SK-N-DZ (cell line): ENCODE measurements around the gene NDUFS6.

ENCODE experiments used
- DNase-seq: peaks from one replicate; pipeline ENCODE4 v3.0.0-alpha.2; 2015; ENCODE audit warnings: low spot score

Gene NDUFS6

DNA sequence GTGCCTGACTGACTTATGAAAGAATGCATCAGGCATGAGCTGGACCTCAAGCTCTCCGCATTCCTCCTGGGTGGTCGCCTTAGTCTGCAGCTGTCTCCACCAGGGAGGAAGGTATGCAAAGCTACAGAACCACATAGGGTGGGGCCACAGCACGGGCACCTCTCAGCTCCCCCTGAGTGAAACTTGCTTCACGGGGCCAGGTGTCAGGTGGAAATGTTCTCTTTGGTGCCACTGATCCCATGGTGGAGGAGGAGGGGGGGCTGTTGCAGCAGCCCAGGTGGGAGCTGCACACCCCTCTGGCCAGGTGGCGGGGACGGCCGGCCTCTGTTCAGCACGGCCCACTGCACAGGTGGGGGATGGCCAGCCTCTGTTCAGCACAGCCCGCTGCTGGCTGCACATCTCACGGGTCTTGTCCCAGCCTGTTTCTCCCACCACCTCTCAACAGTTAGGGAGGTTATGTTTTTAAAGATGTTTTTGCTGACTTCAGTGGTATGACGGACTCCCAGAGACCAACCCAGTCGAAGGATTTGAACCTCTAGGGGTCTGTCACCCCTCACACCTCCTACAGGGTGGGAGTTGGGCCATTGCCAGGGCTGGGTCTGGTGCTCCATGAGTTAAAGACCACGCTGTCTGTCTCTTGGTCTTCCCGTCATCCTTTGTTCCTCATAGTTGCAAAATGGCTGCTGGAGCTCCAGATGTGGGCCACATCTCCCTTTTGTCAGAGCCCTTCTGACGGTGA lies 35.9 kb upstream of the NDUFS6 start:
- no peak for DNase-seq

- no peak for DNase-seq
Measured at GRCh38 chr5:1765880-1766235, 35.3 kb upstream of the NDUFS6 start.

GRCh38 chr5:1767524-1768282 lies 33.5 kb upstream of the NDUFS6 start:
- no peak for DNase-seq

DNA sequence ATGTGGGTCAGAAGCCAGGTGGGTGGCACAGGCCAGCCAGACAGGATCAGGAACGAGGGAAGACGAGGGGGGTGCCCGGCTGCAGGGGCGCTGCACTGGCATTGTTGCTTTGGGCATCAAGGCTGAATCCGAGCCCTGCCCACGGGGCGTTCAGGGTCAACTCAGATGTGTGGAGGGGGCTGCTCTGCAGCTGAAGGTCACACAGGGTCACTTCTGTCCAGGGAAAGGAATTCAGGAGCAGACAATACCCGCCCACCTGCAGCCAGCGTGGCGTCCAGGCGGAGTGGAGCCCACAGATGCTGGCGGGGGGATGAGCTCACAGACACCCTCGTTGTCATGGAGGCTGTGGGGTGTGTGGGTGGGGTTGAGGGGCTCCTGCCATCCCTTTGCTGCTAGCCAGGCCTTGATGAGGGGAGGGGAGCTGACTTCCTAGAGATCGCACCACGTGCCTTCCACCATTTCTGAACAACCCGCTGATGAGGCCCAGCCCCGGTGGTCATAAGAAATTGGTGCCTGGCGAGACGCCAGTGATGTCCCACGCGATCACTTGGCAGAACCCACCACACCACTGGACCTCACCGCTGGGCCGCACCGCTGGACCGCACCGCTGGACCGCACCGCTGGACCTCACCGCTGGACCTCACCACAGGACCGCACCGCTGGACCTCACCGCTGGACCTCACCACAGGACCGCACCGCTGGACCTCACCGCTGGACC lies 32.8 kb upstream of the NDUFS6 start:
- DNase-seq, result no peak

DNA sequence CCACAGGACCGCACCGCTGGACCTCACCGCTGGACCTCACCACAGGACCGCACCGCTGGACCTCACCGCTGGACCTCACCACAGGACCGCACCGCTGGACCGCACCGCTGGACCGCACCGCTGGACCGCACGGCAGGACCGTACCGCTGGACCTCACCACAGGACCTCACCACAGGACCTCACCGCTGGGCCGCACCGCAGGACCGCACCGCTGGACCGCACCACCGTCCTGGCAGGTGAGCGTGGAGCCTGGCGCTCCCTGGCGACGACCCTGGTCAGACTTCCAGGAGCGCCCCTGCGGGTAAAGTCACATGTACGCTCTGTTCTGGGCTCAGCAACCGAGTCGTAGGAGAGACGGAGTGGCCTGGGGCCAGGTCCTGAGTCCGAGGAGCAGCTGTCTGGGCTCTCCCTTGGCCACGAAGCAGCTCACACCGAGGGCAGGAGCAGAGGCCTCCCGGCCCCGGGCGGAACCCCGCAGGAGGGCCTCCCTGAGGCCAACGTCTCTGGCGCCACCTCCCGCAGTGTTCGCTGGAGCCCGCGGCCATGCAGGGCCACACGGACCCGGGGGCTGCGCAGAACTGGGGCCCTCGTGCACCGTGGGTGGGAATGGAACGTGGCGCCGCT lies 32.1 kb upstream of the NDUFS6 start:
- DNase-seq, result no peak

DNA sequence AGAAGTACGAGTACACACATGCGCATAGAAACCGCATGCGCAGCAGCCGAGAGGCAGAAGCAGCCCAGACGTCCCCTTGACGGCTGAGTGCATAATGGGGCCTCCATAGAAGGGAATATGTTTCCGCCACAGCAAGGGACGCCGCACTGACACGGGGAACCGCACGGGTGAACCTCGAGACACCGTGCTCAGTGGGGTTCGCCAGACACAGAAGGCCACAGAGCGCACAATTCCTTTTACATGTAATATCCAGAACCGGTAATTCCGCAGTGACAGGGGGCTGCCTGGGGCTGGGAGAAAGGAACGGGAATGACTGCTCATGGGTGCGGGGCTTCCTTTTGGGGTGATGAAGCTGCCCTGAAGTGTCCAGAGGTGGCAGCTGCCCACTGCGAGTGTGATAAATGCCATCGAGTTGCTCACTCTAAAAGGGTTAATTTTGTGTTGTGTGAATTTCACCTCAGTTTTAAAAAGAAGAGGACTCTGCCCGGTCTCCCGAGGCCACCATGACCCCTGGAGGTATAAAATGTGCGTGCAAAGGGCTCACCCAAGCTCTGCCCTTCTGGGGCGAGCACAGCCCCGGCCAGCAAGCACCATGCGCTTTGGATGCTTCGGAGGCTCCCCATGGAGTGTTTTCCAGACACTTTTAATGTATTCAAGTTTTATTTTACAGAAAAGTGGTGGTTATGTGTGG lies 31.3 kb upstream of the NDUFS6 start:
- DNase-seq, result no peak

GRCh38 chr5:1770443-1770802 lies 30.8 kb upstream of the NDUFS6 start:
- no peak for DNase-seq

DNA sequence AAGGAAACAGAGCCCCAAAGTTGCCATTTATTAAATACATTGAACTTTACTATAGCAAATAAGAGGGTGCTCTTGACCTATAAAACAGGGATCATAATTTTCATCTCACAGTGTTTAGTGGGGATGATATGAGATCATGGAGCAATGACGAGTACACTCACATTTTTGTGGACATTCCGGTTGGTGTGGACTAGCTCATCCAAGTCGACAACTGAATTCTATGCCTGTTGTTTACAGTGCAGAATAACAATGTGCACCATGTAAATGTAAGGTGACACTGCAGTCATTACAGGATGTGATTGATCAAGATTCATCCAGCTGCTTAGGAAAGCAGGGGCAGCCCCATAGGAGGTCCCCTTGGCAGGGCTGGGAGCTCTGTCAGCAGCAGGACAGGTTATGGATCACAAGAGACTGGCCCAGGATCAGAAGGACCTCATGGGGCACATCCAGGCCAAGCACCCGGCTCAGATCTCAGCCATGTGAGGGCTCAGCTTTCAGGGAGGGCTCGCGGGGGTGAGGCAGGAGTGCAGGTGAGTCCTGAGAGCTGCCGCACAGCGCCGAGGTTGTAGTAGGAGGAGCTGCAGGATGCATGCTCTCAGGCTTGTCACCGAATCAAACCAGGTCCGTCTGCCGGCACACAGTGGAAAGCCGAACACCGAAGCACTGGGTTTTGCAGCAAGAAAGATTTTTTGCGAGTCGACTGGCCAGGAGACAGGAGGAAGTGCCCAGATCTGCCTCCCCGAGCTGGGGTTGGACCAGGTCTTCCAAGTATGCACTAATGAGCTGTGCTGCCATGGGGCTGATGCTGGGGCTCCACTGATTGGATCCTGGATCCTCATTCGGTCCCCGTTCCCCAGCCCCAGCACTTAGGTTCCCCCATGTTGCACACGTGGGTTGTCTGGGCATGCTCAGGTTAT lies 29.8 kb upstream of the NDUFS6 start:
- DNase-seq, result no peak

DNA sequence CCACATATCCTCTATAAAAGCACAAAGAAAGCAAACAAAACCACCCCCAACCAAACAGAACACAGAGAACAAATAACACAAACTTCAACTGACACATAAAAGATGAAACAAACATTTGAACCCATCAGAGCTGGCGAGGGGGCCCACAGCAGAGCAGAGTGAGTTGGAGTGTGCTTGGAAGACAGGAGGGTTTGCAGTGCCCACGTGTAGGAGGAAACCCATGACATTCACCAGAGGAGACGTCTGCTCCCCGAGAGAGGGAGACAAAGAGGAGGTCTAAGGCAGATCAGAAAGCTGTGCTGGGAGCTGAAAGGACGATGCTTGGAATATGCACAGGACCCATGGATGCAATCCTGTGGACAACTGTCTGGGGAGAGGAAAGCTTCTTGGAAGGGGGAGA lies 28.6 kb upstream of the NDUFS6 start:
- DNase-seq, result peak; percentile 62

DNA sequence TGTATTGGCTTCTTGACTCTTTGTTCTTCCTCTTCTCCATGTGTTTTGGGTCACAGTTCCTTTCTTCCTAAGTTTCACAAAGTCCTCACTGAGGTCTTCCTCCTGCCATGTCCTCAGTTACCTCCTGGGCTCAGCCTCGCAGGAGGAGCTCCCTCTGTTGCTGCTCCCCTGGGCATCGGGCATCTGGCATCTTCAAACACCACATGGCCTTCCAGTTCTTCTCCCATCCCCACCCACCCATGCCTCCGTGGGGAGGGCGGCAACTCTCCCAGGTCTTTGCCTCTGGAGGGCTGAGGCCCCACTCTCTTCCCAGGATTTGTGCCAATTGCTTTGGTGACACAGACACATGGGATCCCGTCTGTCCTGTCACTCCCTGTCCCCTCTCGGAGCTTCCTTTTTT lies 24.4 kb upstream of the NDUFS6 start:
- DNase-seq, result no peak

GRCh38 chr5:1777281-1778137 lies 23.7 kb upstream of the NDUFS6 start:
- DNase-seq, result no peak

DNA sequence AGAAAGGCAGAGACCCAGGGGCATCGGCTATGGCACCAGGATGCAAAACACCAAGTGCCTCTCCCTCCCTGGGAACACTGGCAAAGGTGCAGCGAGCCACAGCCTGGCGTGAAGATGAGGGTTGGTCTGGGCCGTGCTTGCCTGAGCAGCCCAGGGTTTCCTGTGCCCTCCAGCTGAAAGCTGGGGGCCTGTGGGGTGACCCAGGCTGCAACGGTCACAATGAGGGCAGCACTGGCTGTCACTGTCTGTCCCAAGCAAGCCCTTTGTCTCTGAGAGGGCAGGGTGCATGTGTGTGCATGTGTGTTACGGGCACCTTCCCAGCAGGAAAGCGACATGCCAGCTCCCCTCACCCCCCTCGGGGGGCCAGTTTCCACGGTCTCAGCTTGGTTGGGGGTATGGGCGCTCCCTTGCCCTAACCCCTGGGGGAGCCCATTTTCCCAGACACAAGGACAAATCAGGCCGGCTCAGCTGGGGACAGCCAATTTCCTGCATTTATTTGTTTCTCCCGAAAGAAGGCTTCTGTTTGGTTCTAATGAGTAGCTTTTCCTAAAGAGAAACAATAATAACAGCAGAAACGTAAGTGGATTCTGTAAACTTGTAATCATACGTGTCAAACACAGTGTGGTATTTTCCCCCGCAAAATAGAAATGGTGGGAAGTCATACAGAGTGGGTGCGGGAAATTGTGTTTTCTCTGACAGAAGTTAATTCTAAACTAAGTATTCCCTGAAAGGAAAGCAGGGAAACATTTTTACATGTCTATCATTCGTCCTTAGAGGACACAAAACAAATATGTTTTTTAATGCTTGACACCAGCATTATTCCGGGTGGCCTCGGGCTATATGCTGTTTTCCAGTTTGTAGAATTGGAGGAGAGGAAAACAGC lies 22.8 kb upstream of the NDUFS6 start:
- DNase-seq, result no peak

GRCh38 chr5:1779021-1779680 lies 22.1 kb upstream of the NDUFS6 start:
- DNase-seq, result no peak

GRCh38 chr5:1779782-1780613 lies 21.2 kb upstream of the NDUFS6 start:
- DNase-seq, result no peak

DNA sequence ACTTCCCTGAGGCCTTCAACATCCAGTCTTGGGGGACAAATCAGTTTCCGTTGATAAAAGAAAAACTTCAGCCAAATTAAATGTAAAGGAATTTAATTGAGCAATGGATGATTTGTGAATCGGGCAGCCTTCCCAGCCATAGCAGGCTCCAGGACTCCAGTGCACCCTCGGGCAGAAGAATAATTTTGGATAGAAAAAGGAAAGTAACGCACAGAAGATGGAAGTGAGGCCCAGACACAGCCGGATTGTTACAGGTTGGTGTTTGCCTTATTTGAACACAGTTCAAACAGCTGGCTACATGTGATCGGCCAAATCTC lies 20.6 kb upstream of the NDUFS6 start:
- no peak for DNase-seq

DNA sequence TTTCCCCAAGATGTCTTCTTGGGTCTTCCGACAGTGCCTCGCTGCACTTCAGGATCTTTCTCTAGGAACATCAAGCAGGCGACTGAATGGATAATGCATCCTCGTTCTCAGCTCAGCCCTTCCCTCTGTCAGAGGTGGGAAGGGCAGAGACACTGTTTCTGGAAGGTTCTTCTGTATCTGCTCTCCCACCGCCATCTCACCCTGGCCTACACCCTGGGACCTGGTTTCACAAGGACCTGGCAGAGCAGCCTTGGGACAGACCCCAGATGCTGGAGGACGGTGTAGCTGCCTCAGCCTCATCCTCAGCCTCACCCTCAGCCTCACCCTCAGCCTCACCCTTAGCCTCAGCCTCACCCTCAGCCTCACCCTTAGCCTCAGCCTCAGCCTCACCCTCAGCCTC lies 20.1 kb upstream of the NDUFS6 start:
- DNase-seq, result no peak

DNA sequence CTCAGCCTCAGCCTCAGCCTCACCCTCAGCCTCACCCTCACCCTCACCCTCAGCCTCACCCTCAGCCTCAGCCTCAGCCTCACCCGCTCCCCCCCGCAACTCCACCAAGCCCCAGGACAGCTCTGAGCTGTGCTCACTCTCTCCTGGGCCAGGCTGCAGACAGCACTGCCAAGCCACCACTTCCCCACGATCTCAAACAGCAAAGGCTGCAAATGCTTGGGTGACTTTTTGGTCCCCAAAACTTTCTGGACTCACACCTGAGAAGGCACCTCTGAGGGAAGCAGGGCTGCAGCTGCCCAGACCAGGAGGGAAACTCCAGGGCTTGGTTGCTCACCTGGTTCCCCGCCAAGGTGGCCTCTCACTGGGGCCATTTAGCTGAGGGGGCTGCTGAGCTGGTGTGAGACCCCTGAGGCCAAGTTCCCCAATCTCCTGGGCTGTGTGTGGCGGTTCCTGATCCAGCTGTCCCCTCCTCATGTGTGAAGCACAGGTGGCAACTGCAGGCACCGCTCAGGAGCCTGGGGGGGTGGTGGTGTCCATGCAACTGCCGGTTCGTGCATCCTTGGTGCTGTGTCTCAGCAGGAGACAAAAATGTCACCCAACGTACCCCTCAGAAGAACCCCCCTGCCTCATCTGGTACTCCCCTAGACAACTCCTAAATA lies 19.4 kb upstream of the NDUFS6 start:
- no peak for DNase-seq
